ENCODE measurements around the gene CLEC20A. TPM values are rescaled to one million over a fixed set of nuclear protein-coding genes. Genes with fewer than 3 reads are reported as not detected.

The CLEC20A gene
- total and polyA plus RNA-seq, 2 experiments from 2014 or later, result not detected

DNA sequence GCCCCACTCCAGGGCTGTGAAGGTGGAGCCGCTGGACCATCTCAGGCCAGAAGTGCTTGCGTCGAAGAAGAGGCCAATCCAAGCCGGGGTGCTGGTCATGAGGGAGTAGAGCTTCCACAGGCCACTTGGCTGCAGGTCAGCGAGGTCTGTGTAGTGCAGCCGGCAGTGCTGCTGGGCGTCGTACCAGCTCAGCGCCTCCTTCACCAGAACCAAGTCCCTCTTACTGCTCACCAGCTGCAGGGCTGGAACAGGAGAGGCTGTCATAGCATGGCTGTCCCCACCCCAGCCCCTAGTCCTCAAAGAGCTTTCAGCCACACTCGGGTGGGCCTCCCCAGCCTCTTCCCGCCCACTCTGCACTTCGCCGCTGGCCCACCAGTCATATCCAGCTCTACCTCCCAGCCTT lies 2.2 kb downstream of the CLEC20A start:
- H4K20me1 ChIP-seq (ENCODE audit: insufficient read depth), result no peaks in the 10 kb centered on the region
- no peak overlapping the region for H3K27ac ChIP-seq
- in situ Hi-C loops (cut with MboI), result loop anchor here (10.0 kb wide), 1 partner anchor 190 kb away; no protein-coding TSS in a partner anchor
- no peak overlapping the region for H3K9ac ChIP-seq
- no peak overlapping the region for H3K4me3 ChIP-seq
- H3K79me2 ChIP-seq (ENCODE audit: insufficient read depth), result no peaks in the 10 kb centered on the region
- no peaks in the 10 kb centered on the region for H3K36me3 ChIP-seq (ENCODE audit: low read depth)
- no peaks in the 10 kb centered on the region for H3F3A ChIP-seq (ENCODE audit: insufficient read depth)
- no peaks in the 10 kb centered on the region for H3K9me2 ChIP-seq (ENCODE audit: insufficient read depth)
- TF ChIP-seq EZH2 (IDR thresholded peaks at IDR 0.05; ENCODE audit: insufficient read depth, poor library complexity, severe bottlenecking) (no peak), EZH2phosphoT487 (IDR thresholded peaks at IDR 0.05; ENCODE audit: insufficient read depth, low read depth) (no peak)
- no peak for DNase-seq
- no peaks in the 10 kb centered on the region for H3K9me3 ChIP-seq (ENCODE audit: low read depth)
- H3K4me1 ChIP-seq (ENCODE audit: insufficient read depth), result no peaks in the 10 kb centered on the region
- H3K27me3 ChIP-seq (replicated peaks; ENCODE audit: insufficient read depth), result no peaks in the 10 kb centered on the region
- H2AFZ ChIP-seq, result no peak overlapping the region
- no peak overlapping the region for H3K4me2 ChIP-seq (ENCODE audit: unreplicated experiment)
- 88 to 90% methylated on average over 13 of the region's 13 CpGs for WGBS, 2 experiments (ENCODE audit: low coverage in 1 of 2, low lambda C conversion rate in 2 of 2, missing lambda C conversion rate in 2 of 2)

- H3K4me2 ChIP-seq (ENCODE audit: unreplicated experiment), result no peak overlapping the region
- DNase-seq, result no peak
- no peak overlapping the region for H3K27ac ChIP-seq
- no peaks in the 10 kb centered on the region for H3F3A ChIP-seq (ENCODE audit: insufficient read depth)
- H4K20me1 ChIP-seq (ENCODE audit: insufficient read depth), result no peaks in the 10 kb centered on the region
- H2AFZ ChIP-seq, result no peak overlapping the region
- H3K4me3 ChIP-seq, result no peak overlapping the region
- no peaks in the 10 kb centered on the region for H3K9me3 ChIP-seq (ENCODE audit: low read depth)
- in situ Hi-C loops (cut with MboI), result loop anchor here (10.0 kb wide), 1 partner anchor 189 kb away; no protein-coding TSS in a partner anchor
- no peak overlapping the region for H3K9ac ChIP-seq
- H3K9me2 ChIP-seq (ENCODE audit: insufficient read depth), result no peaks in the 10 kb centered on the region
- WGBS, 2 experiments (ENCODE audit: low coverage in 1 of 2, low lambda C conversion rate in 2 of 2, missing lambda C conversion rate in 2 of 2), result 84% methylated on average over 16 of the region's 16 CpGs
- H3K4me1 ChIP-seq (ENCODE audit: insufficient read depth), result no peaks in the 10 kb centered on the region
- TF ChIP-seq EZH2 (IDR thresholded peaks at IDR 0.05; ENCODE audit: insufficient read depth, poor library complexity, severe bottlenecking) (no peak), EZH2phosphoT487 (IDR thresholded peaks at IDR 0.05; ENCODE audit: insufficient read depth, low read depth) (no peak)
- no peaks in the 10 kb centered on the region for H3K36me3 ChIP-seq (ENCODE audit: low read depth)
- H3K79me2 ChIP-seq (ENCODE audit: insufficient read depth), result no peaks in the 10 kb centered on the region
- no peaks in the 10 kb centered on the region for H3K27me3 ChIP-seq (replicated peaks; ENCODE audit: insufficient read depth)
Measured at GRCh38 chr1:178493301-178493741, 3.4 kb downstream of the CLEC20A start.

- DNase-seq, result no peak
- no peaks in the 10 kb centered on the region for H3K9me2 ChIP-seq (ENCODE audit: insufficient read depth)
- H3F3A ChIP-seq (ENCODE audit: insufficient read depth), result no peaks in the 10 kb centered on the region
- TF ChIP-seq EZH2phosphoT487 (IDR thresholded peaks at IDR 0.05; ENCODE audit: insufficient read depth, low read depth) (no peak), EZH2 (IDR thresholded peaks at IDR 0.05; ENCODE audit: insufficient read depth, poor library complexity, severe bottlenecking) (no peak)
- no peak overlapping the region for H3K4me2 ChIP-seq (ENCODE audit: unreplicated experiment)
- H3K36me3 ChIP-seq (ENCODE audit: low read depth), result no peaks in the 10 kb centered on the region
- H4K20me1 ChIP-seq (ENCODE audit: insufficient read depth), result no peaks in the 10 kb centered on the region
- no peak overlapping the region for H3K27ac ChIP-seq
- no peaks in the 10 kb centered on the region for H3K4me1 ChIP-seq (ENCODE audit: insufficient read depth)
- no peak overlapping the region for H3K4me3 ChIP-seq
- H2AFZ ChIP-seq, result no peak overlapping the region
- in situ Hi-C loops (cut with MboI), result loop anchor here (10.0 kb wide), 1 partner anchor 188 kb away; no protein-coding TSS in a partner anchor
- H3K79me2 ChIP-seq (ENCODE audit: insufficient read depth), result no peaks in the 10 kb centered on the region
- no peak overlapping the region for H3K9ac ChIP-seq
- no peaks in the 10 kb centered on the region for H3K27me3 ChIP-seq (replicated peaks; ENCODE audit: insufficient read depth)
- 75% methylated on average over 11 of the region's 11 CpGs for WGBS, 2 experiments (ENCODE audit: low coverage in 1 of 2, low lambda C conversion rate in 2 of 2, missing lambda C conversion rate in 2 of 2)
- no peaks in the 10 kb centered on the region for H3K9me3 ChIP-seq (ENCODE audit: low read depth)
Measured at GRCh38 chr1:178492341-178492740, 4.4 kb downstream of the CLEC20A start.

DNA sequence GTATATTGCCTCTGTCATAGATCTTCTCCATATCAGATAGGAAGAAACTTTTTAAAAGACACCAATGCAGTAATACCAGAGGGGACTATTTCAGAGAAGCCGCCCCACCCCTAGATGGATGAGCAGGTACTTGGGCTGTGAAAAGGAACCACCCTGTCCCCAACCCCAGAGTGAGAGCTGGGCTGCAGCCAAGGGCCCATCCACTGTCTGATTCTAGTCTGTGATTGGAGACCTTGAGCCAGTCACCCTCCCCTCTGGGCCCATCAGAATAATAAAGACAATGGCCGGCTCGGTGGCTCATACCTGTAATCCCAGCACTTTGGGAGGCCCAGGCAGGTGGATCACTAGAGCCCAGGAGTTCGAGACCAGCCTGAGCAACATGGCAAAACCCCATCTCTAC lies 5.0 kb downstream of the CLEC20A start:
- Histone ChIP-seq H3K9me2 (ENCODE audit: insufficient read depth) (no peaks in the 10 kb centered on the region), H3F3A (ENCODE audit: insufficient read depth) (no peaks in the 10 kb centered on the region), H3K4me1 (ENCODE audit: insufficient read depth) (no peaks in the 10 kb centered on the region), H3K9ac (no peak overlapping the region), H3K9me3 (ENCODE audit: low read depth) (no peaks in the 10 kb centered on the region), H3K27me3 (replicated peaks; ENCODE audit: insufficient read depth) (no peaks in the 10 kb centered on the region), H3K4me2 (ENCODE audit: unreplicated experiment) (no peak overlapping the region), H3K36me3 (ENCODE audit: low read depth) (no peaks in the 10 kb centered on the region), H3K4me3 (no peak overlapping the region), H2AFZ (no peak overlapping the region), H3K79me2 (ENCODE audit: insufficient read depth) (no peaks in the 10 kb centered on the region), H4K20me1 (ENCODE audit: insufficient read depth) (no peaks in the 10 kb centered on the region), H3K27ac (no peak overlapping the region)
- TF ChIP-seq EZH2phosphoT487 (IDR thresholded peaks at IDR 0.05; ENCODE audit: insufficient read depth, low read depth), result no peak
- TF ChIP-seq EZH2 (IDR thresholded peaks at IDR 0.05; ENCODE audit: insufficient read depth, poor library complexity, severe bottlenecking), result no peak
- 90 to 94% methylated on average over 4 of the region's 4 CpGs for WGBS, 2 experiments (ENCODE audit: low coverage in 1 of 2, low lambda C conversion rate in 2 of 2, missing lambda C conversion rate in 2 of 2)
- in situ Hi-C loops (cut with MboI), result loop anchor here (10.0 kb wide), 1 partner anchor 187 kb away; no protein-coding TSS in a partner anchor
- no peak for DNase-seq
